ENCODE measurements around the gene AFF2. TPM values are rescaled to one million over a fixed set of nuclear protein-coding genes. Genes with fewer than 3 reads are reported as not detected.

The AFF2 gene
- total and polyA plus RNA-seq, 2 experiments from 2014 or later = 0.31 to 0.54 TPM

- DNase-seq = no peak
- in situ Hi-C loops (cut with MboI) = no loop called here
- Histone ChIP-seq H4K20me1 (ENCODE audit: insufficient read depth) (no peaks in the 10 kb centered on the region), H3K9me2 (ENCODE audit: insufficient read depth) (no peaks in the 10 kb centered on the region), H3K36me3 (ENCODE audit: low read depth) (no peaks in the 10 kb centered on the region), H3K79me2 (ENCODE audit: insufficient read depth) (no peaks in the 10 kb centered on the region), H2AFZ (no peak overlapping the region), H3K27me3 (replicated peaks; ENCODE audit: insufficient read depth) (no peaks in the 10 kb centered on the region), H3K27ac (no peak overlapping the region), H3K9me3 (ENCODE audit: low read depth) (no peaks in the 10 kb centered on the region), H3F3A (ENCODE audit: insufficient read depth) (peaks cover 14% of the 10 kb centered on the region; the same call in 1 of the 2 replicates), H3K4me1 (ENCODE audit: insufficient read depth) (peaks cover 17% of the 10 kb centered on the region; the same call in 1 of the 2 replicates), H3K9ac (no peak overlapping the region), H3K4me3 (no peak overlapping the region), H3K4me2 (ENCODE audit: unreplicated experiment) (no peak overlapping the region)
- 49 to 51% methylated on average over 2 of the region's 2 CpGs for WGBS, 2 experiments (ENCODE audit: low coverage in 1 of 2, low lambda C conversion rate in 2 of 2, missing lambda C conversion rate in 2 of 2)
- no peak for TF ChIP-seq EZH2phosphoT487 (IDR thresholded peaks at IDR 0.05; ENCODE audit: insufficient read depth, low read depth)
- TF ChIP-seq EZH2 (IDR thresholded peaks at IDR 0.05; ENCODE audit: insufficient read depth, poor library complexity, severe bottlenecking) = no peak
Observed at GRCh38 chrX:148930206-148930729, 429.9 kb downstream of the AFF2 start.

GRCh38 chrX:148933881-148934280 is 433.5 kb downstream of the AFF2 start:
- 78 to 80% methylated on average over 4 of the region's 4 CpGs for WGBS, 2 experiments (ENCODE audit: low coverage in 1 of 2, low lambda C conversion rate in 2 of 2, missing lambda C conversion rate in 2 of 2)
- Histone ChIP-seq H3K4me3 (no peak overlapping the region), H3K9ac (no peak overlapping the region), H3K27me3 (replicated peaks; ENCODE audit: insufficient read depth) (no peaks in the 10 kb centered on the region), H3K9me3 (ENCODE audit: low read depth) (no peaks in the 10 kb centered on the region), H3K9me2 (ENCODE audit: insufficient read depth) (no peaks in the 10 kb centered on the region), H4K20me1 (ENCODE audit: insufficient read depth) (no peaks in the 10 kb centered on the region), H3K79me2 (ENCODE audit: insufficient read depth) (no peaks in the 10 kb centered on the region), H3K4me1 (ENCODE audit: insufficient read depth) (peaks cover 13% of the 10 kb centered on the region; the same call in 1 of the 2 replicates), H3K36me3 (ENCODE audit: low read depth) (no peaks in the 10 kb centered on the region), H3K27ac (no peak overlapping the region), H3K4me2 (ENCODE audit: unreplicated experiment) (no peak overlapping the region), H2AFZ (no peak overlapping the region), H3F3A (ENCODE audit: insufficient read depth) (peaks cover 14% of the 10 kb centered on the region; the same call in 1 of the 2 replicates)
- in situ Hi-C loops (cut with MboI) = no loop called here
- TF ChIP-seq EZH2phosphoT487 (IDR thresholded peaks at IDR 0.05; ENCODE audit: insufficient read depth, low read depth) (no peak), EZH2 (IDR thresholded peaks at IDR 0.05; ENCODE audit: insufficient read depth, poor library complexity, severe bottlenecking) (no peak)
- DNase-seq = no peak

GRCh38 chrX:148938348-148938747 is 437.9 kb downstream of the AFF2 start:
- 92 to 95% methylated on average over 4 of the region's 4 CpGs for WGBS, 2 experiments (ENCODE audit: low coverage in 1 of 2, low lambda C conversion rate in 2 of 2, missing lambda C conversion rate in 2 of 2)
- in situ Hi-C loops (cut with MboI) = no loop called here
- Histone ChIP-seq H3K79me2 (ENCODE audit: insufficient read depth) (no peaks in the 10 kb centered on the region), H3K9ac (no peak overlapping the region), H2AFZ (no peak overlapping the region), H3K27ac (no peak overlapping the region), H3K27me3 (replicated peaks; ENCODE audit: insufficient read depth) (no peaks in the 10 kb centered on the region), H4K20me1 (ENCODE audit: insufficient read depth) (no peaks in the 10 kb centered on the region), H3F3A (ENCODE audit: insufficient read depth) (no peaks in the 10 kb centered on the region), H3K9me2 (ENCODE audit: insufficient read depth) (no peaks in the 10 kb centered on the region), H3K9me3 (ENCODE audit: low read depth) (no peaks in the 10 kb centered on the region), H3K4me1 (ENCODE audit: insufficient read depth) (no peaks in the 10 kb centered on the region), H3K36me3 (ENCODE audit: low read depth) (no peaks in the 10 kb centered on the region), H3K4me2 (ENCODE audit: unreplicated experiment) (no peak overlapping the region), H3K4me3 (no peak overlapping the region)
- no peak for DNase-seq
- TF ChIP-seq EZH2phosphoT487 (IDR thresholded peaks at IDR 0.05; ENCODE audit: insufficient read depth, low read depth) = no peak
- no peak for TF ChIP-seq EZH2 (IDR thresholded peaks at IDR 0.05; ENCODE audit: insufficient read depth, poor library complexity, severe bottlenecking)

GRCh38 chrX:148940411-148940996 is 440.1 kb downstream of the AFF2 start:
- no peaks in the 10 kb centered on the region for H3K9me3 ChIP-seq (ENCODE audit: low read depth)
- WGBS, 2 experiments (ENCODE audit: low coverage in 1 of 2, low lambda C conversion rate in 2 of 2, missing lambda C conversion rate in 2 of 2) = 83% methylated on average over 1 of the region's 1 CpG
- no peaks in the 10 kb centered on the region for H3F3A ChIP-seq (ENCODE audit: insufficient read depth)
- TF ChIP-seq EZH2 (IDR thresholded peaks at IDR 0.05; ENCODE audit: insufficient read depth, poor library complexity, severe bottlenecking) (no peak), EZH2phosphoT487 (IDR thresholded peaks at IDR 0.05; ENCODE audit: insufficient read depth, low read depth) (no peak)
- no peak for DNase-seq
- H3K4me3 ChIP-seq = no peak overlapping the region
- H3K4me1 ChIP-seq (ENCODE audit: insufficient read depth) = no peaks in the 10 kb centered on the region
- H3K79me2 ChIP-seq (ENCODE audit: insufficient read depth) = no peaks in the 10 kb centered on the region
- H3K36me3 ChIP-seq (ENCODE audit: low read depth) = no peaks in the 10 kb centered on the region
- in situ Hi-C loops (cut with MboI) = no loop called here
- no peaks in the 10 kb centered on the region for H3K9me2 ChIP-seq (ENCODE audit: insufficient read depth)
- no peak overlapping the region for H3K4me2 ChIP-seq (ENCODE audit: unreplicated experiment)
- no peak overlapping the region for H3K27ac ChIP-seq
- no peak overlapping the region for H3K9ac ChIP-seq
- no peaks in the 10 kb centered on the region for H4K20me1 ChIP-seq (ENCODE audit: insufficient read depth)
- H2AFZ ChIP-seq = no peak overlapping the region
- H3K27me3 ChIP-seq (replicated peaks; ENCODE audit: insufficient read depth) = no peaks in the 10 kb centered on the region
